ENCODE measurements around the gene ASAP2.

- TF ChIP-seq, protein P1, sequence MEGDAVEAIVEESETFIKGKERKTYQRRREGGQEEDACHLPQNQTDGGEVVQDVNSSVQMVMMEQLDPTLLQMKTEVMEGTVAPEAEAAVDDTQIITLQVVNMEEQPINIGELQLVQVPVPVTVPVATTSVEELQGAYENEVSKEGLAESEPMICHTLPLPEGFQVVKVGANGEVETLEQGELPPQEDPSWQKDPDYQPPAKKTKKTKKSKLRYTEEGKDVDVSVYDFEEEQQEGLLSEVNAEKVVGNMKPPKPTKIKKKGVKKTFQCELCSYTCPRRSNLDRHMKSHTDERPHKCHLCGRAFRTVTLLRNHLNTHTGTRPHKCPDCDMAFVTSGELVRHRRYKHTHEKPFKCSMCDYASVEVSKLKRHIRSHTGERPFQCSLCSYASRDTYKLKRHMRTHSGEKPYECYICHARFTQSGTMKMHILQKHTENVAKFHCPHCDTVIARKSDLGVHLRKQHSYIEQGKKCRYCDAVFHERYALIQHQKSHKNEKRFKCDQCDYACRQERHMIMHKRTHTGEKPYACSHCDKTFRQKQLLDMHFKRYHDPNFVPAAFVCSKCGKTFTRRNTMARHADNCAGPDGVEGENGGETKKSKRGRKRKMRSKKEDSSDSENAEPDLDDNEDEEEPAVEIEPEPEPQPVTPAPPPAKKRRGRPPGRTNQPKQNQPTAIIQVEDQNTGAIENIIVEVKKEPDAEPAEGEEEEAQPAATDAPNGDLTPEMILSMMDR (IDR thresholded peaks at IDR 0.05; ENCODE audit: low read length): no peak
- TF ChIP-seq EZH2 (optimal IDR thresholded peaks at IDR 0.05; ENCODE audit: low read depth, low read length) (no peak), EZH2phosphoT487 (IDR thresholded peaks at IDR 0.05; ENCODE audit: low read length) (no peak)
Observed at GRCh38 chr2:9203006-9203405, 3.6 kb upstream of the ASAP2 start.
